ENCODE measurements around the gene GPR183. TPM values are rescaled to one million over a fixed set of nuclear protein-coding genes. Genes with fewer than 3 reads are reported as not detected.

GPR183 gene
- total RNA-seq, 1 donor from 2014 or later: 4.7 TPM

GRCh38 chr13:99350191-99350590, 43.0 kb upstream of the GPR183 start:
- Histone ChIP-seq H3K27ac (ENCODE audit: low read depth, low read length) (no peak overlapping the region), H3K4me1 (ENCODE audit: control insufficient read depth in 3 of 3, insufficient read depth in 3 of 3, low read length in 3 of 3) (peaks cover 0 to 11% (median 6%) of the 10 kb centered on the region in 3 donors), H3K27me3 (ENCODE audit: control insufficient read depth in 3 of 3, insufficient read depth in 3 of 3, low read length in 3 of 3) (no peaks in the 10 kb centered on the region), H3K9me3 (ENCODE audit: control insufficient read depth in 3 of 3, low read length in 3 of 3) (no peaks in the 10 kb centered on the region), H3K36me3 (ENCODE audit: control insufficient read depth in 3 of 3, insufficient read depth in 3 of 3, low read length in 3 of 3) (peaks cover 14 to 26% (median 17%) of the 10 kb centered on the region in 3 donors), H3K4me3 (ENCODE audit: low read length in 3 of 3) (no peak overlapping the region), H3K9ac (ENCODE audit: low read depth in 1 of 3, low read length in 3 of 3) (no peak overlapping the region)

- Histone ChIP-seq H3K4me1 (ENCODE audit: control insufficient read depth in 3 of 3, insufficient read depth in 3 of 3, low read length in 3 of 3) (peaks cover 0 to 11% (median 5%) of the 10 kb centered on the region in 3 donors), H3K36me3 (ENCODE audit: control insufficient read depth in 3 of 3, insufficient read depth in 3 of 3, low read length in 3 of 3) (peaks cover 23 to 43% (median 29%) of the 10 kb centered on the region in 3 donors), H3K27ac (ENCODE audit: low read depth, low read length) (no peak overlapping the region), H3K27me3 (ENCODE audit: control insufficient read depth in 3 of 3, insufficient read depth in 3 of 3, low read length in 3 of 3) (no peaks in the 10 kb centered on the region), H3K9ac (ENCODE audit: low read depth in 1 of 3, low read length in 3 of 3) (no peak overlapping the region), H3K9me3 (ENCODE audit: control insufficient read depth in 3 of 3, low read length in 3 of 3) (no peaks in the 10 kb centered on the region), H3K4me3 (ENCODE audit: low read length in 3 of 3) (no peak overlapping the region)
Measured at GRCh38 chr13:99347911-99348451, 40.8 kb upstream of the GPR183 start.

GRCh38 chr13:99347335-99347878, 40.2 kb upstream of the GPR183 start:
- peaks cover 28 to 44% (median 34%) of the 10 kb centered on the region in 3 donors for H3K36me3 ChIP-seq (ENCODE audit: control insufficient read depth in 3 of 3, insufficient read depth in 3 of 3, low read length in 3 of 3)
- H3K4me1 ChIP-seq (ENCODE audit: control insufficient read depth in 3 of 3, insufficient read depth in 3 of 3, low read length in 3 of 3): peaks cover 0 to 11% (median 5%) of the 10 kb centered on the region in 3 donors
- no peaks in the 10 kb centered on the region for H3K9me3 ChIP-seq (ENCODE audit: control insufficient read depth in 3 of 3, low read length in 3 of 3)
- no peak overlapping the region for H3K4me3 ChIP-seq (ENCODE audit: low read length in 3 of 3)
- no peak overlapping the region for H3K27ac ChIP-seq (ENCODE audit: low read depth, low read length)
- no peak overlapping the region for H3K9ac ChIP-seq (ENCODE audit: low read depth in 1 of 3, low read length in 3 of 3)
- H3K27me3 ChIP-seq (ENCODE audit: control insufficient read depth in 3 of 3, insufficient read depth in 3 of 3, low read length in 3 of 3): no peaks in the 10 kb centered on the region

GRCh38 chr13:99346335-99347042, 39.3 kb upstream of the GPR183 start:
- H3K4me1 ChIP-seq (ENCODE audit: control insufficient read depth in 3 of 3, insufficient read depth in 3 of 3, low read length in 3 of 3): peaks cover 0 to 11% (median 5%) of the 10 kb centered on the region in 3 donors
- peaks cover 34 to 49% (median 41%) of the 10 kb centered on the region in 3 donors for H3K36me3 ChIP-seq (ENCODE audit: control insufficient read depth in 3 of 3, insufficient read depth in 3 of 3, low read length in 3 of 3)
- H3K27ac ChIP-seq (ENCODE audit: low read depth, low read length): no peak overlapping the region
- H3K9ac ChIP-seq (ENCODE audit: low read depth in 1 of 3, low read length in 3 of 3): no peak overlapping the region
- no peaks in the 10 kb centered on the region for H3K9me3 ChIP-seq (ENCODE audit: control insufficient read depth in 3 of 3, low read length in 3 of 3)
- no peaks in the 10 kb centered on the region for H3K27me3 ChIP-seq (ENCODE audit: control insufficient read depth in 3 of 3, insufficient read depth in 3 of 3, low read length in 3 of 3)
- H3K4me3 ChIP-seq (ENCODE audit: low read length in 3 of 3): no peak overlapping the region

GRCh38 chr13:99345345-99345744, 38.1 kb upstream of the GPR183 start:
- Histone ChIP-seq H3K9ac (ENCODE audit: low read depth in 1 of 3, low read length in 3 of 3) (no peak overlapping the region), H3K27ac (ENCODE audit: low read depth, low read length) (no peak overlapping the region), H3K4me1 (ENCODE audit: control insufficient read depth in 3 of 3, insufficient read depth in 3 of 3, low read length in 3 of 3) (peaks cover 0 to 11% (median 5%) of the 10 kb centered on the region in 3 donors), H3K36me3 (ENCODE audit: control insufficient read depth in 3 of 3, insufficient read depth in 3 of 3, low read length in 3 of 3) (peaks cover 38 to 57% (median 45%) of the 10 kb centered on the region in 3 donors), H3K27me3 (ENCODE audit: control insufficient read depth in 3 of 3, insufficient read depth in 3 of 3, low read length in 3 of 3) (no peaks in the 10 kb centered on the region), H3K4me3 (ENCODE audit: low read length in 3 of 3) (no peak overlapping the region), H3K9me3 (ENCODE audit: control insufficient read depth in 3 of 3, low read length in 3 of 3) (no peaks in the 10 kb centered on the region)

GRCh38 chr13:99344610-99345208, 37.5 kb upstream of the GPR183 start:
- peaks cover 0 to 11% (median 5%) of the 10 kb centered on the region in 3 donors for H3K4me1 ChIP-seq (ENCODE audit: control insufficient read depth in 3 of 3, insufficient read depth in 3 of 3, low read length in 3 of 3)
- H3K9ac ChIP-seq (ENCODE audit: low read depth in 1 of 3, low read length in 3 of 3): no peak overlapping the region
- peaks cover 36 to 58% (median 45%) of the 10 kb centered on the region in 3 donors for H3K36me3 ChIP-seq (ENCODE audit: control insufficient read depth in 3 of 3, insufficient read depth in 3 of 3, low read length in 3 of 3)
- H3K27ac ChIP-seq (ENCODE audit: low read depth, low read length): no peak overlapping the region
- H3K4me3 ChIP-seq (ENCODE audit: low read length in 3 of 3): no peak overlapping the region
- H3K9me3 ChIP-seq (ENCODE audit: control insufficient read depth in 3 of 3, low read length in 3 of 3): no peaks in the 10 kb centered on the region
- no peaks in the 10 kb centered on the region for H3K27me3 ChIP-seq (ENCODE audit: control insufficient read depth in 3 of 3, insufficient read depth in 3 of 3, low read length in 3 of 3)

- no peaks in the 10 kb centered on the region for H3K9me3 ChIP-seq (ENCODE audit: control insufficient read depth in 3 of 3, low read length in 3 of 3)
- H3K4me1 ChIP-seq (ENCODE audit: control insufficient read depth in 3 of 3, insufficient read depth in 3 of 3, low read length in 3 of 3): peaks cover 0 to 6% (median 5%) of the 10 kb centered on the region in 3 donors
- no peak overlapping the region for H3K4me3 ChIP-seq (ENCODE audit: low read length in 3 of 3)
- H3K36me3 ChIP-seq (ENCODE audit: control insufficient read depth in 3 of 3, insufficient read depth in 3 of 3, low read length in 3 of 3): peaks cover 35 to 51% (median 37%) of the 10 kb centered on the region in 3 donors
- no peaks in the 10 kb centered on the region for H3K27me3 ChIP-seq (ENCODE audit: control insufficient read depth in 3 of 3, insufficient read depth in 3 of 3, low read length in 3 of 3)
- no peak overlapping the region for H3K9ac ChIP-seq (ENCODE audit: low read depth in 1 of 3, low read length in 3 of 3)
- no peak overlapping the region for H3K27ac ChIP-seq (ENCODE audit: low read depth, low read length)
Measured at GRCh38 chr13:99342723-99343315, 35.6 kb upstream of the GPR183 start.

- Histone ChIP-seq H3K36me3 (ENCODE audit: control insufficient read depth in 3 of 3, insufficient read depth in 3 of 3, low read length in 3 of 3) (peaks cover 29 to 47% (median 37%) of the 10 kb centered on the region in 3 donors), H3K27ac (ENCODE audit: low read depth, low read length) (no peak overlapping the region), H3K9me3 (ENCODE audit: control insufficient read depth in 3 of 3, low read length in 3 of 3) (no peaks in the 10 kb centered on the region), H3K4me1 (ENCODE audit: control insufficient read depth in 3 of 3, insufficient read depth in 3 of 3, low read length in 3 of 3) (no peaks in the 10 kb centered on the region), H3K27me3 (ENCODE audit: control insufficient read depth in 3 of 3, insufficient read depth in 3 of 3, low read length in 3 of 3) (no peaks in the 10 kb centered on the region), H3K9ac (ENCODE audit: low read depth in 1 of 3, low read length in 3 of 3) (no peak overlapping the region), H3K4me3 (ENCODE audit: low read length in 3 of 3) (no peak overlapping the region)
Measured at GRCh38 chr13:99341969-99342722, 34.9 kb upstream of the GPR183 start.

GRCh38 chr13:99340638-99341037, 33.4 kb upstream of the GPR183 start:
- Histone ChIP-seq H3K4me3 (ENCODE audit: low read length in 3 of 3) (no peak overlapping the region), H3K27me3 (ENCODE audit: control insufficient read depth in 3 of 3, insufficient read depth in 3 of 3, low read length in 3 of 3) (no peaks in the 10 kb centered on the region), H3K4me1 (ENCODE audit: control insufficient read depth in 3 of 3, insufficient read depth in 3 of 3, low read length in 3 of 3) (no peaks in the 10 kb centered on the region), H3K9me3 (ENCODE audit: control insufficient read depth in 3 of 3, low read length in 3 of 3) (no peaks in the 10 kb centered on the region), H3K9ac (ENCODE audit: low read depth in 1 of 3, low read length in 3 of 3) (no peak overlapping the region), H3K36me3 (ENCODE audit: control insufficient read depth in 3 of 3, insufficient read depth in 3 of 3, low read length in 3 of 3) (peaks cover 27 to 45% (median 37%) of the 10 kb centered on the region in 3 donors), H3K27ac (ENCODE audit: low read depth, low read length) (no peak overlapping the region)

Data from skeletal muscle tissue (tissue), 4 donors.